Urothelium cell line (cell line): ENCODE results near the gene SLC39A11.

Experiments
- DNase-seq: peaks from one replicate; pipeline ENCODE4 v3.0.0; 2011; ENCODE audit warnings: low spot score, mixed read lengths
- FAIRE-seq: peaks from 2 replicates; lab custom pipeline; 2011; peaks lifted over from hg19 to GRCh38; lab: Jason Lieb, UNC

Gene SLC39A11

GRCh38 chr17:72984926-72985325, 107.6 kb downstream of the SLC39A11 start:
- peak; percentile 63 for DNase-seq
- peak; percentile 94 for FAIRE-seq

GRCh38 chr17:72984145-72984925, 108.2 kb downstream of the SLC39A11 start:
- peak; percentile 85 for DNase-seq
- no peak for FAIRE-seq

DNA sequence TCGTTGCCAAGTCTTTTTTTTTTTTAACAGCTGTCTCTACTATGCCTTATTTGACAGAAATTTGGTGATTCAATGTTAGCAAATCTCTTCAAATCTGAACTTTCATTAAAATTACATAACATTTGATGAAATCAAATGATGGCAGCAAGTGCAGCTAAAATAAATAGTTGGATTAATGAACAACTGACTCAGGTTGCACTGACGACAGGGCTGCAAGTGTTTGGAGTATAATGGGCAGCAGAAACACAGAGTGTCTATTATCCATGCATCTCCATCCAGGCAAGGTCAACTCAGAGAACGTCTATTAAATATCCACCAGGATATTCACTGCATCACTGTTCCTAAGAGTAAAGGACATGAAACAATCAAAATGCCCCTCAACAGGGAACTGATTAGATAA, 109.8 kb downstream of the SLC39A11 start:
- no peak for FAIRE-seq
- DNase-seq: no peak

- DNase-seq: no peak
- FAIRE-seq: no peak
Measured at GRCh38 chr17:72978593-72979218, 113.8 kb downstream of the SLC39A11 start.

DNA sequence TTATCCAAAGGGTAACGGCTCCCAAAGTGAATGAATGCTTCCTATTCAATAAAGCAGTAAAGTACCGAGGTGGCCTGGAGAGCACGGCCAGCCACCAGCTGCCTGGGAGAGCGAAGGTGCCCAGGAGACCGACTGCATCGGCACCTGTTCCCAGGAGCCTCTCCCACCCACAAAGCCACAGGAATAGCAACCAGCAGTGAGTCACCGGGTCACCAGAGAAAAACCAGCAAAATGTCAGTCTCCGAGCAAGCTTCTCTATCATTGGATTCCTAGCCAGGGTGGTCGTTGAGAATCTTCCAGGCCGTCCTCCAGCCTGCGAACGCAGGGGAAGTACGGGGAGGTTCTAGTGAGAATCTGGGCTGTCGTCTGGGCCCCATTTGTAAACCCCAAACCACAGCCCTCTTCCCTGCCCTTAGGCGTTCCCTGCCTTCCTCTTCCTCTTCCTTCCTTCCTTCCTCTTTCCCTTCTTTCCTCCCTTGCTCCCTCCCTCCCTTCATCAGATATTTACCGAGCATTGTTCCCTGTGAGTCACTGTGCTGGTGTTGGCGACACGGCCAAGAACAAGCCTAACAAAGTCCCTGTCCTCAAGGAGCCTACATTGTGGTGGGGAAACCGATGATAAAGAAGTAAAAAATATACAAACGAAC, 114.6 kb downstream of the SLC39A11 start:
- DNase-seq (peak; percentile 96), FAIRE-seq (peak; percentile 63)

GRCh38 chr17:72976971-72977770, 115.3 kb downstream of the SLC39A11 start:
- peak; percentile 97 for FAIRE-seq
- DNase-seq: peak; percentile 86

DNA sequence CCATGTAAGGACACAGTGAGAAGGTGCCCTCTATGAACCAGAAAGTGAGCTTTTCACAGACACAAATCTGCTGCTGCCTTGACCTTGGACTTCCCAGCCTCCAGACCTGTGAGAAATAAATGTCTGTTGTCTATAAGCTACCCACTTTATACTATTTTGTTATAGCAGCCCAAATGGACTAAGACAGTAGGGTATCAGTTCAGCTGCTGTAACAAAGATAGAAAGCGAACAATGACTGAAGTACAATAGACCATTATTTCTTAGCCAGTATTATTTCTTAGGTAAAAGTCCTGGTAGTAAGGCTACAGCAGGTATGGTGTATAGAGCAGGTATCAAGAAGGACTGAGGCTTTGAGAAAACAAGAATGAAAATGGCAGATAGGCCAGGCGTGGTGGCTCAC, 117.0 kb downstream of the SLC39A11 start:
- no peak for DNase-seq
- FAIRE-seq: no peak

DNA sequence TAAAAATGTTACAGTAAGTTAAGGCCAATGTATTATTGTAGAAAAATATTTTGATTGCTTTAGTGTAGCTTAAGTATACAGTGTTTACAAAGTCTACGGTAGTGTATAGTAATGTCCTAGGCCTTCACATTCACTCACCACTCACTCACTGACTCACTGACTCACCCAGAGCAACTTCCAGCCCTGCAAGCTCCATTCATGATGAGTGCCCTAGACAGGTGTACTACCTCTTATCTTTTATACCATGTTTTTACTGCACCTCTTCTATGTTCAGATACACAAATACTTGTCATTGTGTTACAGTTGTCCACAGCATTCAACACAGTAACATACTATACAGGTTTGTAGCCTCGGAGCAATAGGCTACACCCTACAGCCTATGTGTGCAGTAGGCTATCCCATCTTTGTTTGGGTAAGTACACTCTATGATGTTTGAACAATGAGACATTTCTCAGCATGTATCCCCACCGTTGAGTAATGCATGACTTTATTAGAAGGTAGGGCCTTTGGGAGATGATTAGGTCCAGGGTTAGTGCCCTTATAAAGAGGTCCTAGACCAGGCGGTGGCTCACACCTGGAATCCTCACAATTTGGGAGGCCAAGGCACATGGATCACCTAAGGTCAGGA, 117.8 kb downstream of the SLC39A11 start:
- DNase-seq: no peak
- FAIRE-seq: peak; percentile 67

- no peak for FAIRE-seq
- no peak for DNase-seq
Measured at GRCh38 chr17:72972263-72972951, 120.1 kb downstream of the SLC39A11 start.

DNA sequence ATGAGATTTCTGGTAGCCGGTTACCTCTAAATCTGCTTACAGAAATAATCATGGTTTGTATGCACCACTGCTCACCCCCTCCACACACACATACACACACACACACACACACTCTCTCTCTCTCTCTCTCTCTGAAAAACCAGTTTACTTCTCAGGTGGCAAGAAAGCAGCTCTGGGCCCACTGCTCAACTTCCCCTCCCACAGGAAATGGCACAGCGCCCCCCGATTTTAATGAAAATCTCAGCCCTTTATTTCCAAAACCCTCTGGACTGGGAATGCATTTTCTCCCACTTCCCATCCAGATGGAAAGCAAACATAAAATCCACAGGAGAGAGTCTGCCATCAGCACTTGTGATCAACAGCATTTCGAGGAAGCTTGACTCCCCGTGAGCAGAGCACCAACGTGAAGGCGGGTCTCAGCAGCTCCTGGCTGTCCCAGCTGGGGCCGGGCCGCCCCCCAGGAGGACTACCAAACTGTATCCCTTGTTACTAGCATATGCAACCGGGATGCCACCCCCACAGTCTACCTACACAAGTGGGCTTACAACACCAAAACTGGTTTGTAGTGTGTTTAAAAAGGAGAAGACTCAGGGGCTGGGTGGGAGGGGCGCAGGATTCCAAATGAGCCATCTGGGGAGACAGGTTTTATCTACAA, 121.1 kb downstream of the SLC39A11 start:
- FAIRE-seq (no peak), DNase-seq (no peak)

GRCh38 chr17:72970797-72971196, 121.7 kb downstream of the SLC39A11 start:
- no peak for DNase-seq
- FAIRE-seq: no peak

GRCh38 chr17:72970246-72970645, 122.2 kb downstream of the SLC39A11 start:
- DNase-seq (no peak), FAIRE-seq (no peak)

DNA sequence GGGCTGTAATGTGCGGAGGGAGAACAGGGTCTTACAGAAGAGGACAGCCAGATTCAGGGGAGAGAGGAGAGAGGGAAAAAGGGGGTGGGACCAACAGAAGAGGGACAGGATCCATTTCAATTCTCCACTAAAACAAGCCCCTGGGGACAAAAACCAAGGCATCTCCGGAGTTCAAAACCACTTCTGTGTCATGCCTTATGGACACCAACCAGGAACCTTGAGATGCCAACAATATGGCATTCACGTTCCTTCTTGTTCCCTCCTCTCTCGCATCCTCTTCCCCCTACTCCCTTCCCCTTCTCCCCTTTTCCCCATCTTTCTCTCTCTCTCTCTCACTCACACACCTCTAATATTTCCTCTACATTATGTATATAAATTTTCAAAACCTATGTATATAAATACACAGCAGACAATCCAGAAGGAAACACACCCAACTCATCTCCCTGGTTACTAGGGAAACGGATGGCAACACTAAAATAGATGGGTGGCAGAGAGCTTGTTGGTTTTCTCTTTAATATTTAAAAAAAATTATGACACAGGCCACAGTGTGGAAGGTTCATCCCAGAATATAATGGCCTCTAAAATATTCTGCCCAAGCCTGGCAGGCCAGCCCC, 123.1 kb downstream of the SLC39A11 start:
- no peak for DNase-seq
- no peak for FAIRE-seq

GRCh38 chr17:72968798-72969197, 123.7 kb downstream of the SLC39A11 start:
- FAIRE-seq (peak; percentile 95), DNase-seq (no peak)

GRCh38 chr17:72967977-72968585, 124.4 kb downstream of the SLC39A11 start:
- no peak for DNase-seq
- no peak for FAIRE-seq

DNA sequence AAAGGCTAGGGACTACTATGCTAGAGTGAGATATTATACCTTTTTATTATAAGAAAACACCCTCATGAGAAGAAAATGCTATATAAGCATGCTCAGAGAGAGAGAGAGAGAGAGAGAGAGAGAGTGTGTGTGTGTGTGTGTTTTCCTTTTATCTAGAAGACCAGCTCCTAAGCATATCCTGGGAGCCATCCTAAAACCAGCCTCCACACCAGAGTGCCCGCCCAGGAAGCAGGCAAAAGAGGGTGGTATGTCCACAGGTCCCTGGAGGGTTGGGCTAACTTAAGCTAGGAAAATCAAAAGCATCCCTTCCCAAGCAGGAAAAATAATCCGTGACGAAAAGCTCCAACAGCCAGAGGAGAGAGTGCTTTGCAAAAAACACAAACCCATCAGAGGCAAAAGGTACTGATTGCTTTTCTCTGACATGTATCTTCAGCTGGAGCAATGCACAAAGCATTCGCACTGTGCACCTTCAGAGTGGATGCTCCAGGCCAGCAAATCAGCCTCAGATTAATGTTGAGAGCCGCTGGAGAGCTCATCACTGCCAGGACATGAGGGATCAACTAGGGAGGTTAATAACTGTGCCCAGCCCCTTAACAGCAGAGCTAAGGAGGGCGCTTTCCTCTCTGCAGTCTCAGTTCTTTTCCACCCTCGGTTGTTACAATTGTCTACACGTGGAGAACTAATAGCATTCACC, 125.1 kb downstream of the SLC39A11 start:
- no peak for FAIRE-seq
- no peak for DNase-seq

GRCh38 chr17:72962106-72962505, 130.4 kb downstream of the SLC39A11 start:
- DNase-seq (no peak), FAIRE-seq (peak; percentile 53)
